GM18511 (cell line): ENCODE data around the gene LRPAP1.

Source experiments
- ATAC-seq: cut with Tn5 transposase; IDR thresholded peaks from one replicate; pipeline ENCODE4 v1.9.1; 2021; ENCODE audit warnings: mild to moderate bottlenecking, moderate library complexity; ENCODE audit not compliant: unreplicated experiment

Gene LRPAP1

GRCh38 chr4:3475713-3476260 lies 56.4 kb downstream of the LRPAP1 start:
- no peak for ATAC-seq

DNA sequence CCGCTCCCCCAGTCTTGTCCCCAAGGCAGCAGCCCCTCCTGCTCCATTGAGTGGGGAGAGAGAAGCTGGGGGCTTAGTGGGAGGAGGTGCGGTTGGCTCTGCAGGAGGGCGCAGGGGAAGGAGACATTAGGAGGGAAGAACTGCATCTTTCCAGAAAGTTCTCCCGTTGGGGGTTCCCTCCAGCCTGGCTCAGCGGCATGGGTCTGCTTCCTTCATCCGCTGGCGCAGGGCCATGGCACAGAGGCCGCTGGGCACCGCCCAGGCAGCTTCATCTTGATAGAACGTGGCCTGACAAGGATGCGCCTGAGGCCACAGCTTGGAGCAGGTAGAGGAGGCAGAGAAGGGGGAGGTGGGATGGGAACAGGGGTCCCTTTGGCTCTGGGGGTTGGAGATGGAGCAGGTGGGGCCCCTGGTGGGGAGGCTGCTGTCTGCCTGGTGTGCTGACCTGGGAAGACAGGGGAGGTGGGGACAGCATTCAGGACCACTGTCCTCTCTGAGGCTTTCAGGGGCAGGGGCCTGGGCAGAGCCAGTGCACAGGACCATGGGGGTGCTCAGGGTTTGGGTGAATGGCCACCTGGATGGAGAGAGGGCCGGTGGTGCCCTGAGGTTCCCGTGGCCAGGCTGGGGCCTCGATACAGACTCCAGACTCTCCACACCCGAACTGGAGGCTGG lies 57.0 kb downstream of the LRPAP1 start:
- no peak for ATAC-seq

- no peak for ATAC-seq
Measured at GRCh38 chr4:3473996-3474765, 58.0 kb downstream of the LRPAP1 start.

GRCh38 chr4:3473181-3473950 lies 58.9 kb downstream of the LRPAP1 start:
- ATAC-seq: no peak

DNA sequence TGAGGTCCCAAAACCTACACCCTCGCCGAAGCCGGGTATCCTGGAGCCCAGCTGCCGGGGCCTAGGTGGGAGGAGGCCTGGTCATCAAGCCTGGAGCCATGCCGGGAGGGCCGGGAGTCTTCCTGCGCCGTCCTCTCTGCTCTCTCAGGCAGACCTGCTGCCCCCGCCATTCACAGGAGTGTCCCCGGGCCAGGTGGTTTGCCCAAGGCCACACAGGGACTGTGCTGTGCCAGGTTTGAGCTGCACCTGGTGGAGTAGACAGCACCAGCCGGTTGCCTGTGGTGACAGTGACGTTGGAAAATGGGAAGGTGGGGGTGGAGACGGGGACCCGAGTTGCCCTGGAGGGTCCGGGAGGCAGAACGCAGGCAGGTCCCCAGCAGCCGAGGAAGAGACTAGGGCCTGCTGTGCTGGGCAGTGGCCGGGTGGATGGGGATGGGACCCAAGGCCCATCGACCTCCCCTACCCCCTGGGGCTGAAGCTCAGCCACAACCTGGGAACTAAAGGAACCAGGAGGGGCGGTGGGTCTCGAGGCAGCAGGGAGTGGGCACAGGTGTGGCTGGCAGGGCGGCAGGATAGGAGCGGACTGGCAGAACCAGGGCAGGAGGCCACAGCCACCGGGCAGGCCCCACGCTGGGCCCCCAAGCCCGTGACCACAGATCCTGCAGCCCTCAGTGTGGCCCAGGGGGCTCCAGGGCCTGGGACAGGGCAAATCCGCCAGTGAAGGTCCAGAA lies 59.6 kb downstream of the LRPAP1 start:
- no peak for ATAC-seq

DNA sequence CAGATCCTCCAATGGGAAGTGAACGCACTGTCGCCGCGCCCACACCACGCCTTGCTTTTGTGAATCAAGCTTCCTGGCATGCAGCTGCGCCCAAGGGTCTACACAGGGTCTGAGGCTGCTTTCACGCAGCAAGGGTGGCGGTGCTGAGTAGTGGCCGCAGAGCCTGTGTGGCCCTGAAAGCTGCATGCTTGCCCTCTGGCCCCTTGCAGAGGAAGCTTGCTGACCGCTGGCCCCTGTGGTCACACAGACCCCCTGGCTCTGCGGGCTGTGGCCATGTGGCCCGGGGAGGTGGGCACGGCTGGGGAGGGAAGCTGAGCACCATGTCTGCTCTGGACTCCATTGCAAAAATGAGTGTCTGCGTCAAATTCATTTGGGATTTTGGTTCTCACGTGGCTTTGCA lies 60.3 kb downstream of the LRPAP1 start:
- no peak for ATAC-seq

DNA sequence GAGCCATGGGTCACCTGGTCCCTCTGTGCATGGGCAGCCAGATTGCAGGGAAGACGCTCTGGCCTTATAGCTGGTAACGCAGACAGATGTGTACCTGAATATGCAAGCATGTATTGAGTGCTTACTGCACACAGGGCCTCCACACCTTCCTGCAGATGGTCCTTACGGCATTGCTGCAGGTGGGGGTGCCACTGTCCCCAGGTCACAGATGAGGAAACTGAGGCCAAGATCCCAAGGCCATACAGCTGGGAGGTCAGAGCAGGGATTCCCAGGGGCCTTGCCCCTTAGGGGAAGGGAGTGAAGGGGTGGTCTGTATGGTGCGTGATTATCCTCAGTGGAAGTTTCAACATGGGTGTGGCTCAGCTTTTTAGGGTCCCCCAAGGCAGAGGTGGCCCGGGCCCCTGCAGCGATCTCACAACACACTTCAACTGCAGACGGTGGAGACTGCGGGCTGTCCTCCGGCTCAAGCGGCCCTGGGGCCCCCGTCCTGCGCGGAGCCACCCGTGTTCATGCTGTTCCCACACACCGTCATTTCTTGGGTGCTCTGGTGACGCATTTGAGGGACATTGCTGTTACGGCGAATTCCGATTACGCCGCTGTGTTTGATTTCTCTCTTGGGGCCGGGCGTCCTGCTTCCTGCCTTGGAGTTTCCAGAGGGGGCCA lies 61.0 kb downstream of the LRPAP1 start:
- ATAC-seq: no peak

GRCh38 chr4:3470244-3471097 lies 61.8 kb downstream of the LRPAP1 start:
- ATAC-seq: no peak

- ATAC-seq: no peak
Measured at GRCh38 chr4:3469386-3470243, 62.6 kb downstream of the LRPAP1 start.

DNA sequence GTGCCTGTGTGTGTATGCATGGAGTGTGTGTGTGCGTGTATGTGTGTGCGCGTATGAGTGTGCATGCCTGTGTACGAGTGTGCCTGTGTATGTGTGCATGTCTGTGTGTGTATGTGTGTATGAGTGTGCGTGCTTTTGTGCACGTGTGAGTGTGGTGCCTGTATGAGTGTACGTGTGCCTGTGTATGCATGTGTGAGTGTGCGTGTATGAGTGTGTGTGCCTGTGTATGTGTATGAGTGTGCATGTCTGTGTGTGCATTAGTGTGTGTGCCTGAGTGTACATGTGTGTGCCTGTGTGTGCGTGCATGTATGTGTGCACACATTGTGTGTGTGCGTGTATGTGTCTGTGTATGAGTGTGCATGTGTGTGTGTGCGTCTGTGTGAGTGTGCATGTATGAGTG lies 63.4 kb downstream of the LRPAP1 start:
- no peak for ATAC-seq

- ATAC-seq: no peak
Measured at GRCh38 chr4:3468154-3468553, 64.1 kb downstream of the LRPAP1 start.

DNA sequence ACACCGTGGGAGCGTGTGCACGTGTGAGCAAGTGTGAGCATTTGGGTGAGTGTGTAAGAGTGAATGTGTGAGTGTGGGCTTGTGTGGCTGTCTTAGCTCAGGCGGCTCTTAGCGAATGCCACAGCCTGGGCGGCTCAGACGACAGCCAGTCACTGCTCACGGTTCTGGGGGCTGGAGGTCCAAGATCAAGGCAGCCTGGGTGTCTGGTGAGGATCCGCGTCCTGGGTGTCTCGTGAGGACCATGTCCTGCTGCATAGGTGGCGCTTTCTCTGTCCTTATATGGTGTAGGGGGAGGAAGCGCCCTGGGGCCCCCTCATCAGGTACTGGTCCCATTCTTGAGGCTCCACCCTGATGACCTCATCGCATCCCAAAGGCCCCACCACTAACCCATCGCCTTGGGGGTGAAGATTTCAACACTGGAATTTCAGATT lies 64.6 kb downstream of the LRPAP1 start:
- no peak for ATAC-seq

DNA sequence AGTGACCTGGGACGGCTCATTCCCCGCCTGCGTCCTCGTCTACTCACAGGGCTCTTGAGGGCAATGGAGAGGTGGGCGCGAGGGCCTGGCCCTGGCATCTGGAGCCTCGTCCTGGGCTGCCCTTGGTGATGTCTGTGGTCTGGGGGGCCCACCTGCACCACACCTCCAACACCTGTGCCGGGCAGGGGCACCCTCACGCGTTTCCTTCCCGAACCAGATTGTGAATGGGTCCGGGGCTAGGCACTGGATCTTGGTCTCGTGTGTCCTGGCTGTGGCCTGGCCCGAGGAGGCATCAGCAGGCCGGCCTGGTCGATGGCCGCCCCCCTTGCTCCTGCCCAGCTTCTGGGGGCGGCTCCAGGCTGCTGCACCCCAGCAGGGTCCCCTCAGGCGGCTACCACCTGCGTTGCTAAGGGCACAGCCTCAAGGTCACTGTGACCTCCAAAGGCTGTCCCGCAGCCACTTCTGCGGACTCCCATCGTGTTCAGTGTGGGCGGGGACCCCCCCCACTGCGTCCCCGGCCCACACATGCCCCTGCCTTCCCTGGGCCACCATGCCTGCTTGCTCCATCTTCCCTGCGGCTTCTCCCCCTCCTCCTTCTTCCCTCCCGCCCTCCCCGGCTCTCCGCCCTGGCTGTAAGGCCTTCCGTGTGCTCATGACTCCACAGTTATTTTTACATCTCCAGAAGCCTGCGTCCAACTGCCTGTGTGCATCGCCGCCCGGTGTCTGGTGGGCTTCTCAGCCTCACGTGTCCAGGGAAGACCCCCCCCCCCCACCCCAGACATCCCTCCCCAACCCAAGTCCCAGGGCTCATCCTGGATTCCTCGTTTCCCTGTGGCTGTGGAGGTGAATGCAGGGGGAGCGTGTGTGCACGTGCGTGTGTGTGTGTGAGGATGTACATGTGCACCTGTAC lies 65.3 kb downstream of the LRPAP1 start:
- no peak for ATAC-seq

GRCh38 chr4:3465698-3466671 lies 66.2 kb downstream of the LRPAP1 start:
- ATAC-seq: no peak

DNA sequence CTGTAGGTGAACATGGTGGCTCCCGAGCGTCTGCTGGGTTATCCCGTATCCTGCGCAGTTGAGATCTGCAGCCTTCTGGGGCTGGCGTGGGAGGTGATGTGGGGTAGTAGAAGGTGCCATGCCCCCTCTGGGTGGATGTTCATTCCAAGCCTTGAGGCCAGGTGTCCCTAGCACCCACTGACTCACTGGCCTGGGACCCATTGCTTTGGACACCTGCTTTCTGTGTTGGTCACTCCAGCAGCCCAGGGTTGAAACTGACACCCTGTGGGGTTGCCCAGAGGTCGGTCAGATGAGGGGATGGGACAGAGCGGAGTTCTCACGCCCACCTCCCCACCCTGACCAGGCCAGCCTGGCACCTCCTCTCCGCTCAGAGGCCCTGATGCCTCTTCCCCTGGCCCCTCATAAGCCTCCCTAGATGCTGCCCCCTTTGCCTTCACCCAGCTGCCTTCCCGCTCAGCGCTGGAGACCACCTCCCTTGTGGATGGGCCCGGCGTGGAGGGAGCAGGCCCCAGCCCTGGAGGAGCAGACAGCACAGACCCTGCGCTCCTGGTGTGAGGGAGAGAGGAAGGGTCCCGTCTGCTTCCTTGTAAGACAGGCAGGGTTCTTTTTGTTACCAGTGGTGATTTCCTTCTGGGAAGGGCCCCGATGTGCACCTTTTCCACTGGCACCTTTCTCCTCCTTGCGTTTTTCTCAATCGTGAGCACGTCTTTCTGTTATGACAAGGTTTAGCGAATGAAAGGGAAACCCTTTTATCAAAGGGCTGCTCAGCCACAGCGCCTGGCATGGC lies 67.1 kb downstream of the LRPAP1 start:
- ATAC-seq: no peak
